GOT3 (cell line): ENCODE data around the gene CD1D.
"Not testable (repeated sequence)": the region's sequence is repeated elsewhere in the genome, so short reads cannot be mapped to it uniquely, and the experiment has no call there.

ENCODE experiments used
- DNase-seq: peaks from one replicate; lab custom pipeline; 2025; ENCODE audit warnings: mixed read lengths; lab: John Stamatoyannopoulos, UW

Gene CD1D

GRCh38 chr1:158180741-158181576 lies at the start of gene CD1D:
CD1D (plus strand) TSS chr1:158180895; CDS start chr1:158181102, 207 bp downstream.
- no peak for DNase-seq

DNA sequence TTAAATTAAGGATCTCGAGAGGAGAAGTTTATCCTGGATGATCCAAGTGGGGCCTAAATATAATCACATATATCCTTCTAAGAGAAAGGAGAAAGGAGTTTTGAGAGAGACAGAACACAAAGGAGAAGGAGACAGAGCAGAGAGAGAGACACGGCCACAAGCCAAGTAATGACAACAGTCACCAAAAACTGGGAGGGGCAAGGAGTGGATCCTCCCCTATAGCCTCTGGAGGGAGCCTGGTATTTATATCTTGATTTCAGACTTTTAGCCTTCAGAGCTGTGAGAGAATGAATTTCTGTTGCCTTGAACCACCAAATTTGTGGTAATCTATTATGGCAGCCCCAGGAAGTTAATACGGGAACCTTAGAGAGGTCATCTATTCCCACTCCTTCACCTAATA lies 49.5 kb upstream of the CD1D start:
- DNase-seq, result no peak

DNA sequence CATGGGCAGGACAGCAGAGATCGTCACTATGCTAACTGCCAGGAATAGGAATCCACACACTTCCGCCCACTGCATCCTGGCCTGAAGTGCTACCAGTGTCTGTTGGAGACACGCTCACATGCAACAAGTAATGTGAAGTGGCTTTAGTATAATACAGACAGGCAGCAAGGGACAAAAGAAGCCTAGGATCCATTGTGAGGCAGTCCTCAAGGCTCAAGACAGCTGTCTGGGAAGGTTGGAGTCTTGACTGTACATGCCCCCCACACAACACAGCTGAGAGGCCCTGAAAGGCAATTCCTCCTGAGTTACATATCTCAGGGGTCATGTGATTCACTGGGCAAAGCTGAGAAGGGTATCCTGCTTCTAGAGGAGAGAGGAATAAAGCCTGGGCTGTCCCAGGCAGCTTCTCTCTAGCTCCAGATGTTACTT lies 39.9 kb upstream of the CD1D start:
- no peak for DNase-seq

GRCh38 chr1:158145173-158145719 lies 35.4 kb upstream of the CD1D start:
- no peak for DNase-seq

GRCh38 chr1:158146165-158146564 lies 34.5 kb upstream of the CD1D start:
- DNase-seq, result no peak

GRCh38 chr1:158146739-158147138 lies 34.0 kb upstream of the CD1D start:
- no peak for DNase-seq

- no peak for DNase-seq
These were observed 33.3 kb upstream of the CD1D start for GRCh38 chr1:158147401-158147800.

GRCh38 chr1:158147869-158148268 lies 32.8 kb upstream of the CD1D start:
- DNase-seq, result no peak

DNA sequence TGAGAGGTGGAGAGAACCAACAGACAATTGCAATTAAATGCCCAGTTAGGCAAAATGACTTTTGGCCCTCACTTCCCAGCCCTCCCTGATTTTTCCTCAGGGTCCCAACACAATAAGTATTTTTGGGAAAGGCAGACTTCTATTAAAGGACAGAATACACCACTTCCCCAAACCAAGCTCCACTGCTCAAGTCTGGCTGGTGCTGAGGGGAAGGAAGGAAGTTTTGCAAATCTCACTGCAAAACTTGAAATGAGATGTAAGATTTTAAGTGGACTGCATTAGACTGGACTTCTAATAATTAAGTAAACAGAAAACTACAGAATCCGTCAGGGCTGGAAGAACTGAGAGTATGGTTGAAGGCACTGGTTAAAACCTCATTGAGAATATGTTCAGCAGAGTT lies 32.2 kb upstream of the CD1D start:
- DNase-seq, result no peak

DNA sequence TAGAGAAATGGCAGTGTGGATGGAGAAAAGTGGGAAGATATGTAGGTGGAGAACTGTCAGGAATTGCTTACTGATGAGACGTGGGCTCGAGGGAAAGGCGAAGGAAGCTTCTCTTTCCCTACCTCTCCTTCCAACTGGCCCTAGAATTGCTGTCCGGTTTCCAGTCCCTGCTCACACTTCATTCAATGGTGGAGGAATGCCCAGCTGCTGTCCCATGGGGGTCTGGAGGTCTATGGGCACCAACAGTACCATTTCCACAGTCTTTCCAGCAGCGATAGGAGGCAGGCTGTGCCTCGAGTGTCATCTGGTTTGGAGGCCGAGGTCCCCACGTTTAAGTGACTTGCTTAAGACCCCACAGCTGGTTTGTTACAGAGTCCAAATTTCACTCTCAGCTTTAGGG lies 31.5 kb upstream of the CD1D start:
- no peak for DNase-seq

DNA sequence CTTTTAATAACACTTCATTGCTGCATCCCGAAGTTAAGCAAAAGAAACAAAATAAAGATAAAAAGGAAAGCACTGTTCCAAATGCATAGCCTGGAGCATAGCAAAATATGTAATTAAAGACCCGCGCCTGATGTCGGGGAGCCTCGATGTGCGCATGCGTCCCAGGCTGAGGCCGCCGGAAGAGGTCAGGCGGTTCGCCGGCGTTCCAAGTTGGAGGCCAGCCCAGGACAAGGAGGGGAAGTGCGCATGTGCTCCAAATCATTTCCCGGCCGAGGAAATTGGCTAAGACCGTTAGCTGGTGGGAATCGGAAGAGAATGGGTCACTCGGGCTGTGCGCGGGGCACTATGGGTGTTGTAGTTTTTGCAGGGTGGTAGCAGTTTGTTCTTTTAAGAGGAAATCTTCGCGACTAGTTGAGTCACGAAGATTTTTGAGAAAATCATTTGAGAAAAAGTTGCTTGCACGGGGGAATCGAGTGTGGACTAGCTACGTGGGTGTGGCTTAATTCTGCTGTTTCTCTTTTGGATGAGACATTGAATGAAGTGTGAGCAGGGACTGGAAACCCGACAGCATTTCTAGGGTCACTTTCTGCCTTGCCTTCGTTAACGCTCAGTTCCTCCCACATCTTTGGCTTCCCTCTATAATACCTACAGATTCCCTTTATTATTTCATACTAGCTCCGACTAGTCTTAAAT lies 31.0 kb upstream of the CD1D start:
- DNase-seq, result peak; percentile 82

GRCh38 chr1:158150523-158150922 lies 30.2 kb upstream of the CD1D start:
- no peak for DNase-seq

DNA sequence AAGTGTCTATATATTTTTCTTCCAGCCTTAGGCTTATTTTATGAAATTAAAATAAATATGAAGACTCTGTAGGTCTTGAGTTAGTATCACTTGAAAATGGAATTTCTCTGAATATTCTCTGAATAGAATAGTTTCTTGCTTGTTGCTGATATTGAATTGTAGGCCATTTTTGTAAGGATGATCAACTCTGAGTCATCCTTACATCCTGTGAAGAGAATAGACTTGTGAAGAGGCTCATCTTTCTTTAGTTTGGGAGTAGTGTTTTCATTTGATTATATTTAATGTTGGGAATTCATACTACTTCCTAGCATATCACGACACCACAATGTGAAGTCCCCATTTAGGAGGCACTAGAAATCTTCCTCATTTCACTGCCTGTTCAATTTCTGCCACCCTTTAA lies 27.5 kb upstream of the CD1D start:
- no peak for DNase-seq

- no peak for DNase-seq
These were observed 26.8 kb upstream of the CD1D start for GRCh38 chr1:158153746-158154444.

DNA sequence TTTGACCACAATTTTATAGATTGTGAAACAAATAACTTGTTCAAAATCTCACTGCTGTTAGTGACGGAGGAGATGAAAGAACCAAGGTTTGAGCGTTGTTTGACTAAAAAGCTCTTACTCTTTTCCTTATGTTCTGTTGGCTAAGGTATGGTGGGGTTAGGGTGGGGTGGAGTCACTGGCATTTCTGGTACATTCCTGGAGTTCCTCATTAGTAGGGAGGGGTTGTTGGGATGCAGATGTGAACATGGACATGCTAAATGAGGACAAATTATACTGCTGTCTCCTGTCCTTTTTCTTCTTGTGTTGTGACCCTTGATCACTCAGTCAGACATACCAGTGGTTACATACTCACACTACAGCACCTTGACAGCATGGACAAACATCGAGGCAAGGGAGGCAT lies 26.2 kb upstream of the CD1D start:
- no peak for DNase-seq

DNA sequence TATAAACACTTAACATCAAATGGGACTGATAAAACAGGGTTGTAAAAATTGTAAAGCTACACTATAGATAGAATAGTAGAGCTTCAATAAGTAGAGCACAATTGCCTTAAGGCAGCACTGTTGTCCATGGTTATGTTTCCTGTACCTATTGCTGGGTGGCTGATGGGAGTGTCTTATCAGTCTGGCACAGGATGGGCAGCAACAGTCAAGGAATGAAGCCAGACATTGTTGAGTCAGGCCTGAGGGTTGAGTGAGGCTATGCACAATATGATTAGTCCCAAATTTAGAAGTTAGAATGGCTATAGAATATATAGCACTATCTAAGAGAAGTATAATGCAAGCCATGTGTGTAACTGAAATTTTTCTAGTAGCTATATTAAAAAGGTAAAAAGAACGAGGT lies 25.0 kb upstream of the CD1D start:
- DNase-seq, result no peak

GRCh38 chr1:158159597-158159996 lies 21.1 kb upstream of the CD1D start:
- no peak for DNase-seq

DNA sequence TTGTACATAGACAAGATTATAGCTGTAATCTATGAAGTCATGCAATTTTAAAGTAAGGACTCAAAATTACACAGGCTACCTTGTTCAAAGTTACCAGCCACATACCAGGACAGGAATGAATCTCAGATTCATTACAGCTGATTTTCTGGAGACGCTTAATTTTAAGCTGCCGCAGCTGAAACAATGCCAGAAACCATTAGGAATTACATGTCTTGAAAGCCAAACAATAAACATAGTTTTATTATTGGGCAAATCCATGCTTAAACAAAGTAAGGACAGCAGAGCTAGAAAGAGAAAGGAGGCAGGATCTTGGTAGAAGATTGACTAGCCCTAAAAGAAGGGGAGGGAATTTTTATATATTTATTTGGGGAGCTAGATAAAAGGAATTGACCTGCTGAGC lies 19.2 kb upstream of the CD1D start:
- DNase-seq, result no peak

GRCh38 chr1:158163000-158163947 lies 17.4 kb upstream of the CD1D start:
- no peak for DNase-seq

- DNase-seq, result no peak
These were observed 11.6 kb upstream of the CD1D start for GRCh38 chr1:158169105-158169504.

GRCh38 chr1:158175915-158176314 lies 4.8 kb upstream of the CD1D start:
- not testable (repeated sequence) for DNase-seq
